ENCODE results near the gene C11orf68. TPM values are rescaled to one million over a fixed set of nuclear protein-coding genes. Genes with fewer than 3 reads are reported as not detected.

C11orf68 gene
- total and polyA plus RNA-seq, 2 donors (not counting 1 experiment from before 2014, with no cell fraction given): 34.9 to 50.6 TPM

GRCh38 chr11:65888163-65888814 lies 30.6 kb downstream of the C11orf68 start, which contains the start of gene FIBP:
FIBP (minus strand) TSS chr11:65888471; CDS start chr11:65888418, 53 bp downstream.
- DNase-seq: peak; percentile 96
- H3K4me3 Mint-ChIP-seq: peak within 1 kb of the TSS; percentile 98
- H3K9me3 Mint-ChIP-seq (ENCODE audit: insufficient read depth): no peaks in the 10 kb centered on the region
- Histone ChIP-seq H3K4me3 (ENCODE audit: control extremely low read depth in 1 of 5, extremely low read depth in 1 of 5, insufficient read depth in 1 of 5, low read depth in 2 of 5, low read length in 4 of 5) (peak within 1 kb of the TSS; percentile 63 to 88 (median 75)), H3K4me1 (ENCODE audit: control insufficient read depth in 2 of 2, insufficient read depth in 2 of 2, low read length in 2 of 2) (peaks cover 47 to 63% of the 10 kb centered on the region in 2 donors), H3K4me2 (replicated peaks; ENCODE audit: low read depth, low read length, poor library complexity, severe bottlenecking) (peak within 1 kb of the TSS; percentile 99), H4K20me1 (ENCODE audit: control insufficient read depth, insufficient read depth, low read length, poor library complexity, severe bottlenecking) (peaks cover 26% of the 10 kb centered on the region), H3K9me3 (ENCODE audit: control extremely low read depth in 1 of 3, control insufficient read depth in 2 of 3, insufficient read depth in 1 of 3, low read length in 2 of 3) (no peaks in the 10 kb centered on the region), H3K36me3 (replicated peaks in 1 of 2; ENCODE audit: control extremely low read depth in 1 of 2, control insufficient read depth in 1 of 2, extremely low read depth in 1 of 2, insufficient read depth in 2 of 2, low read length in 1 of 2) (peaks cover 0 to 27% of the 10 kb centered on the region in 2 experiments), H3K79me2 (ENCODE audit: control insufficient read depth, insufficient read depth, low read length) (peaks cover 40% of the 10 kb centered on the region), H3K27me3 (replicated peaks in 1 of 4; ENCODE audit: control extremely low read depth in 1 of 4, control insufficient read depth in 3 of 4, insufficient read depth in 4 of 4, low read length in 3 of 4) (no peaks in the 10 kb centered on the region), H3K27ac (ENCODE audit: low read length in 2 of 2) (peak within 1 kb of the TSS; percentile 85), H3K9ac (ENCODE audit: low read length) (peak within 1 kb of the TSS; percentile 96), H2AFZ (ENCODE audit: insufficient read depth, low read depth, low read length, poor library complexity, severe bottlenecking) (peak within 1 kb of the TSS; percentile 99)
- no peaks in the 10 kb centered on the region for H3K27me3 Mint-ChIP-seq
- peaks cover 66% of the 10 kb centered on the region for H3K4me1 Mint-ChIP-seq
- CTCF ChIA-PET: interaction anchor here (0.6 to 15.5 kb wide), 35 partner anchors 10 to 516 kb away, joined by 3 to 244 read pairs (median 6); partner anchors contain the start of genes BANF1, C11orf68, CFL1 and CTSW
- POLR2A ChIA-PET: interaction anchor here (0.6 to 6.2 kb wide), 24 partner anchors 10 to 1109 kb away, joined by 3 to 65 read pairs (median 5); partner anchors contain the start of genes BANF1, C11orf68, CFL1 and DRAP1
- WGBS (ENCODE audit: insufficient coverage): under 1% methylated on average over 49 of the region's 57 CpGs
- intact Hi-C loops (cut with micrococcal nuclease): loop anchor here (1.0 to 2.0 kb wide), 6 partner anchors 15 to 114 kb away; partner anchors contain the start of genes BANF1, C11orf68, DRAP1 and EFEMP2
- TF ChIP-seq CTCF (IDR thresholded peaks at IDR 0.05): peak; percentile 86
- TF ChIP-seq EZH2 (IDR thresholded peaks at IDR 0.05; ENCODE audit: borderline replicate concordance, insufficient read depth, low read depth, low read length, poor library complexity, severe bottlenecking): no peak
- H3K27ac Mint-ChIP-seq: peak within 1 kb of the TSS; percentile 98
- peak; percentile 64 for ATAC-seq (ENCODE audit: low read depth)
